HL-60/S4 (cell line): ENCODE data around the gene CLIC1.

Experiments used
- in situ Hi-C: fragments of 300-500 bp; cut with MboI; formaldehyde crosslinking; loops from 2 replicates; pipeline ENCODE4 v1.14.3; 2022; ENCODE audit warnings: low sequenced_read_pairs

CLIC1 gene

DNA sequence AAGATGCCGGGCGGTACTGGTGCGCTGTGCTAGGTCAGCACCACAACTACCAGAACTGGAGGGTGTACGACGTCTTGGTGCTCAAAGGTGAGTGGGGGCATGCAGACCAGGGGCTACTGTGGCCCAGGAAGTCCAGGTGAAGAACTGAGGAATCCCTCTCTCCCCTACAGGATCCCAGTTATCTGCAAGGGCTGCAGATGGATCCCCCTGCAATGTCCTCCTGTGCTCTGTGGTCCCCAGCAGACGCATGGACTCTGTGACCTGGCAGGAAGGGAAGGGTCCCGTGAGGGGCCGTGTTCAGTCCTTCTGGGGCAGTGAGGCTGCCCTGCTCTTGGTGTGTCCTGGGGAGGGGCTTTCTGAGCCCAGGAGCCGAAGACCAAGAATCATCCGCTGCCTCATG lies 28.6 kb downstream of the CLIC1 start:
- in situ Hi-C loops: no loop called here

DNA sequence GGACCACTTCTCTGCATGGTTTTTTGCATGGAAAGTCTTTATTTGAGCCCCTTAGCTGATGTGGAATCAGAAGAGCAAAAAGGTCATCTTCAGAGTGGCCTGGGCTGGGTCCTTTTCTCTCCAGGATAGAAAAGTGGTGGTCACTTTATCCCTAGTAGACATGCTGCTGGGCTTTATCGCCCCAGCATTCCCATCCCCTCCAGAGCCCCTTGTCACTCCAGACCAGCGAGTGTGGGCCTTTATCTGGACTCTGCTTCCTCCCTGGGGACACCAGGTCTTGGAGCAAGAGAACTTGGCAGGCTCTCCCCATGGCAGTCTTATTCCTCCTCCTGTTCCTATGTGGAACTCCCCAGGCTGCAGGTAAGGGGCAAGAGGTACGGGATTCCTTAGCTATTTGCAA lies 29.7 kb downstream of the CLIC1 start, which contains the start of gene LY6G6F:
Gene LY6G6F, plus strand, starts transcription at position 268 of the 400 bp plus-strand sequence. Its CDS starts 41 bp downstream, at position 309.
- in situ Hi-C loops: no loop called here

DNA sequence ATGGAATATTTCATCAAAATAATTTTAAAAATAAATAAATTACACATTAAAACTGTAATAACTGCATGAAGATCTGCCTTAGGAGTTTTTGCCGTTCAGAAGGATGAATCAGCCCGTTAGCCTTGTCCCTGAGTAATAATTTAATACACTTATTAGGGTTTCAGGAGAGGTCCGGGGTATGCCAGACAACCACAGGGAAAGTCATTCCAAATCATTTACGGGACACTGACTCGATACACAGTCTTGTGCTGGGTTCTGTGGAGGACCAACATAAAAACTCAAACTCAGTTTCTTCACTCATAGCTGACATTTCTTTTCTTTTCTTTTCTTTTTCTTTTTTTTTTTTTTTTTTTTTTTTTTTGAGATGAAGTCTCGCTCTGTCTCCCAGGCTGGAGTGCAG lies 30.4 kb downstream of the CLIC1 start:
- in situ Hi-C loops: no loop called here

DNA sequence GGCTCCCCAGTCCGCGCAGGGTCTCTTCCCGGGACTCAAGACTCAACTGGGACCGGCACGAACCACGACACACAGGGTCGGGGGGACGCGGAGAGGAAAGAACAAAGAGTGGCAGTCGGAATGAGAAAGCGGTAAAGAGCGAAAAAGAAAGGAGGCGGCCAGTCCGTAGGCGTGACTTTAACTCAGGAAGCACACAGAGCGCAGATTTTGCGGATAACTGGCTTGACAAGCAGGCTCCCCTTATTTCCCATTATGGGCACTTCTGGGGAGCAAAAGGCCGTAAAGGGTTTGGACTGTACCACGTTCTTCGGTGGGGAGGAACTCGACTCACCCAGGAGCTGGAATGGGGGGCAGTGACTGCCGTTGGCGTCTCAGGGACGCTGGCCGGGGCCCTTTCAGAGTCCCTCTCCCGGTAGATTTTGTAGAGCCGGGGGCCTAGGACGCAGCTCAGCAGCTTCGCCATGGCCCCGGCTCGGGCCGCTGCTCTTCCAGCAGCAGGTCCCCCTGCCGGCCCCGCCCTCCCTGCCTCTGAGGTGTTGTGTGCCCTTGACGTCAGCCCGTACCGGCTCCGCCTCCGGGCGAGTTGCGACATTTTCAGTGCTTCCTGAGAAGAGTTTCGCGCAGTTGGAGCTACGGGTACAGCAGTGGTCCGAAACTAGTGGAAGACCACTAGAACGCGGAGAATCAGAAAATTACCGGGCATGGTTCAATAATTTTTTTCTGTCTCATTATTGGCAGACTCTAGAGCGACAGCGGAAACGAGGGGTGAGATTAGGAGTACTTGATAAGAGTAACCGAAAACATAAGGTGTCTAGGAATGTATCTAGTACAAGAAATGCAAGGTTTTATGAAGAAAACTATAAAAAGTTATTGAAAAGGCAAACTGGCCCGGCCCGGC lies 33.3 kb downstream of the CLIC1 start, which contains the start of gene ABHD16A:
Gene ABHD16A, minus strand, starts transcription at position 506 of the 898 bp plus-strand sequence. Its CDS starts 43 bp downstream, at position 463.
- in situ Hi-C loops: no loop called here

DNA sequence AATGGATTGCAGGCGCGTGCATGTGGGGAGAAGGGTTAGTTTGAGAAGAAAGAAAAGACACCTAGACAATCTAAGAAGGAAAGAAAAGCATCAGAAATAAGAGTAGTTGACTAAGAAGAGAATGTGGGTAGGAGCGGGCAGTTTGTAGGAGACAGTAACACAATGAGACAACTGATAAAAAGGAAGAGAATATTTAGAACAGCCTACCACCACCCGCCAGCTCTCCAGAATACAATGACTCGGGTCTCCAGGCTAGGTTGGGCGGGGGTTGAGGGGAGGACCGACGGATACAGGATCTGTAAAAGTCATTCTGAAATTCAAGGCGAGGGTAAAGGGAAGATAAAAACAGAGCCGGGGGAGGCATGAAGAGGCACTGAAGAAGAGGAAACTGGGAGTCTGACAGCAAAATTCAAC lies 33.9 kb downstream of the CLIC1 start:
- in situ Hi-C loops: no loop called here

DNA sequence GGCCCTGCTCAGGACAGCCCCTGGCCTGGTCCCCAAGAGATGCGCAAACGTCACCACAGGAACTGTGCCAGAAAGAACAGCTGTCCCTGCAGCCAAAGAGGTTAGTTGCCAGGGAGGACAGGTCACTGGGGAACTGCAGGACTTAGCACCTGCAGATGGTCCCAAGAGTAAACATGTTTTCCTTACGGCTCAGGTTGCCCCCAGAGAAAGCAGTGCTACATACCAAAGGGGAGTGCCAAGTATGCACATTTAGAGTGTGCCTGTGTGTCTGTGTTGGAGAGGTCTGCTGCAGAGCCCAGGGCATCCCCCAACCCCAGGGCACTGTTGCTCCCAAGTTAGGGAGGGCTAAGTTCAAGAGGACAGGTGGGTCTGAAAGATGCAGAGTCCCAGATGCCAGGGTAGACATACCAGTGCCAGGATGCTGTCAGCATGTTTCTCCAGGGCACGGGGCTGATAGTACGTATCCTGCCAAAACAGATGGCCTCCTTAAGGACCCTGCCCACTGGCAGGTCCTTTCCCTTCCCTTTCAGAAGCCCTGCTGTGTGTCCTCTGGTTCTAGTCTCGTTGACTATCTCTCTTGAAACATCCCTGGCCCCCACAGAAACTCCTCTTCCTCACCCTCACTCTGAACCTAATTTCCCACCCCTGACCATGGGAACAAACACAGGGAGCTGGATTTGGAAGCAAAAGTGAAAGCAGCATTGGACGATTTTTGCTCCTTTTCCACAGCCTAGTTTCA lies 34.5 kb downstream of the CLIC1 start:
- in situ Hi-C loops: no loop called here

DNA sequence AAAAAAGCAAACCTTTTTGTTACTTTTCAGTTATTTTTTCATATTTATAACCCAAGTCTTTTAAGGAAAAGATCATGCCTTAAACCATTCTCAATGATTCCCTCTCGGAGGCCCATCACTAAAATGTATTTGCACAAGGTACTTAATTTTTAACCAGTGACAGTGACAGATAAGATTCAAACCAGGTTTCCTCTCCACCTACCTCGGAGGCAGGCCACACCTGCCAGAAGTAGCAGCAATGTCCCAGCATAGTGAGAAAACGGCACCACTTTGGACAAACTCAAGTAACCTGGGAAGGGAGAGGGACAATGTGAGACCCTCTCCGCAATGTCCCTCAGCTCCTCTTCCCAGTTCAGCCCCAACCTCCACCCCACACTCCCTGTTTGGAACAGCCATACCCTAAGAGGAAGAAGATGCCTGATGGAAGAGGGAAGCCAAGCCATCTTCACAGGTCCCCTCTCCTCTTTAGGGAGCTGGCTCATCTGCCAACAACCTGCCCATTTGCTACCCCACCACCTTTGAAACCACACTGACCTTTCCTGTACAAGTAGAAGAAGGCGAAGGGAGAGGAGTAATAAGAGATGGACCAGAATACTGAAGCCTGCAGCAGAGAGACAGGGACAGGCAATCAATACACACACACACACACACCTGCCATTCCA lies 35.5 kb downstream of the CLIC1 start:
- in situ Hi-C loops: no loop called here

DNA sequence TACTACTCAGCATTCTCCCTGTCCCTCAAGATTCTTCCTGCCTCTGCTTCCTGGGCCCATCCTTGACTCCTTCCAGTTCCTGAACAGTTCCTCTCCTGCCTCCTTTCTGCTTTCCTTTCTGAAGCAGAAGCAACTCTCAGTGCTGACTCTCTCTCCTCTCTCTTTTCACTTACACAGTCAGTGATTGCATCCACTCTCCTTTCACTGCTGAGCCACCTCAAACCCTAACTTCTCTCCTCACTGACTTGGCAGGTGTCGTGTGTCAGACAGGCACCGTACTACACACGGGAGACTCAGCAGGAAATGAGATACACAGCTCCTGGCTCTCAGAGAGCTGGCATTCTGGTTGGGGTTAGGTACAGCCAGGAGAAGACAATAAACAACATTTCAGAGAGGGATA lies 38.8 kb downstream of the CLIC1 start:
- in situ Hi-C loops: no loop called here

DNA sequence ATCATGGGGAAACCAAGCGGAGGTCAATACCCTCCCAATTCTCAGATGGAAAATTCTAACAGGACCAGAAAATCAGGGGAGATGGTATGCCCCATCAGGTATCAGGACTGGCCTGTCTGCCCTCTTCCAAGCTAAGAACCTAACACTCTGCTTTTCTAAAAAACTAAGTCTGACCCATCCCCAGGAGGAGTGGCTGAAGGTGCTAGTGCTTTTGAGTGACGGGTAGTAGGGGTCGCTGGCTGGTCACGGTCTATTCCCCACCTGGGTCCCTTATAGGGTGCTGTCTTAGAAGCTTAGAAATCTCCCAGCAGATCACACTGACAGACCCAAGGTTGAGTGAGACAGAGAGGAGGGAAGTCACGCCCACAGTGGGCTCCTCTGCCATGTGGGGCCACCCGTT lies 42.8 kb downstream of the CLIC1 start:
- in situ Hi-C loops: no loop called here

DNA sequence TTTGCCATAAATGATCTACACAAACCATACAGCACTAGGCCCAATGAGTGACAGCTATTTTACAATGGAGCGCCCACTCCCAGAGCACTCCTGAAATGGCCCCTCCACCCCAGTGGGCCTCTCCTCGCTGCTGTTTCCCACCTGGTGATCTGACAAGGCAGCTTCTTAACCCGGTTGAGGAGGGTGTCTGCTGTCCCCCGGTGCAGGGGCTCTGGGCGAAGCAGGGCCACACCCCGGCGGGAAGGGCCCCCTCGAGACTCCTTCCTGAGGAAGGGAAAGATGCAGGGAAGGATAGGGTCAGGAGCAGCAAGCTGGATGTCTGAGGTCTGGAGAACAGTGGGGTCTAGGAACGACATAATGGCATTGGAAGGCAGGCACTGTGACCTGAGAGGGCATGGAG lies 43.4 kb downstream of the CLIC1 start:
- in situ Hi-C loops: no loop called here

DNA sequence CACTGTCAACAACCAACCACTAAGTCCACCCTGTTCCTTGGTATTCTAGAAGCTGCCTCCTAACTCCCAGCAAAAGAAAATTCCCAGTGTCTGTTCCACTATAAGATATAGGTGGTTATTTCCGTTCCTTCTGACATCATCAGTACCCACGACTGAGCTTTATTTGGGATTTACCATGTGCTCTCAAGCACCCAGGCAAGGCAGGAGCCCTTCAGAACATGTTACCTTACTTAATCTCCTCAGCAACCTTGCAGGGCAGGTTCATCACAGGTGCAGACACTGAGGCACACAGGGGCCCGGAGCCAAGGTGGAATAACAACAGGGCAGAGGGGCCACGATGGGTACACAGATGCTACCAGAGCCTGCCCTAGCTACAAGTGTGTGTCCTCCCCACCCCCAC lies 44.0 kb downstream of the CLIC1 start:
- in situ Hi-C loops: no loop called here

DNA sequence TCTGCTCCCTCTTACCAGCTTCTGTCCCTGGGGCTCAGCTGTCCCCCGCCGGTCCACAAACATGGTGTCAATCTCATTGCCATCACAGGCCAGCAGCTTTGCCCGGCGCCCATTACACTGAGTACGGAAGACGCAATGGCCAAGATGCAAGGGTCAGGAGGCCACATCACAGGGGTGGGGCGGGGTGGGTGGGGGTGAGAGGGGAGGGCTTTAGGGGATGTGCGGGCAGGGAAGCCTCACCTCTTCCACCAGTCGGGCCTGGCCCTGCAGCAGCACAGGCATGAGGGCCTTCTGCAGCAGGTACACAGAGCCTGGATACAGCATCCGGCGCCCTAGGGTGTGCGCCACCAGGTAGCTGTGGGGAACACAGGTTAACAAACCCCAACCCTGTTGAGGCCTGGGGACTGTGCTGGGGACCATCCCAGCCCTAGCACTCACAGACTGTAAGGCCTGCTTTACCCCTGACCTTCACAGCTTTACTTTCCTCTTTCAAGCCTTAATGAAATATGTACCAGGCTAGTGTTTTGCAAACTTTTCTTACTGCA lies 44.7 kb downstream of the CLIC1 start:
- in situ Hi-C loops: no loop called here

DNA sequence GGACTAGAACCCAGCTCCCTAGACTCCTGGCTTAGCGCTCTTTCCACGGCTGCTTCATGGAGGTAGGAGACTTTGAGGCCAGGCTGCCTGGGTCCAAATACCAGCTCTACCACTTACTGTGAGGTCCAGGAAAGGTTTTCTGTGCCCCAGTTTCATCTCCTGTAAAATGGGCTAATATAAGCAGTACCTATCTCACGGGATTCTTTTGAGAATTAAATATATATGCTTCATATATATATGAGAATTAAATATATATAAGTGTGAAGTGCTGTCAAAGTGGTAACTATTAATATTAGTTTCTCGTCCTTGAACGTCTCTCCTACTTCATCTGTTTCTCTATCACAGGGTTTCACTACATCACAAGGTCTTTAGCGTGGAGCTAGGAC lies 45.3 kb downstream of the CLIC1 start:
- in situ Hi-C loops: no loop called here

DNA sequence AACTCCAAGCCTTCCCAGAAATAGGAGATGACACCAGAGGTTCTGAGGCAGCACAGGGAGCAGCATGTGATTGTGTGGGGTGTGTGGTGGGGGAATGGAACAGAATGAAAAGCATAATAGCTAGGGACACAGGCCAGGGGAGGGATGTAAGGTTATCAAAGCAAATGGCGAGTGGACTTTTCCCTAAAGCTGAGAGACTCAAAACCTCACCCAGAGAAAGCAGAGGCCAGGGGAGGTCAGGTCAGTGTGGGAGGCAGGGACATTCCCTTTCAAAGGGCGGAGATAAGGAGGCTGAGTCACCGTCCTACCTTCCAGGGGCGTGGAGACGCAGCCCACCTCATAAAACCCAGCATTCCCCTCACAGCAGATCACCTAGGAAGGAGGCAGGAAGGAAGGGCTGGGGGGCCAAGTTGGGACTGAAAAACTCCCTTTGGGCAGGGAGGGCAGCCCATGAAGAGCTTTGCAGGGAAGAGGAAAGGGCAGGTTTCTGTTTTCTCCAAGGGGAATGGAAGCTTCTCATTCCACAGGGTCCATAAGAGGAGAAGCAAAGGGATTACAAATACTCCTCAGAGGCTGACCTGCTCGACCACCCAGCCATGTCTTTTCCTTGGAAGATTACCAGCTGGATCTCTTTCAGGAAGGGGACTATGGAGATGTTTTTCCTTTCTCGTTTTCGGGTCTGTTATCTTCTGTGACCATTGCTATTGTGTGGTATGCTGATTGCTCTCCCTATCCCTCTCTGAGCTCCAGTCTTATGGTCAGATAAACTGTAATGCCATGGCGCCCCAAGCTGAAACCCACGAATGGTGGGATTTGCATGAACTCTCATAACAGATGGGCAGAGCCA lies 45.9 kb downstream of the CLIC1 start:
- in situ Hi-C loops: no loop called here

DNA sequence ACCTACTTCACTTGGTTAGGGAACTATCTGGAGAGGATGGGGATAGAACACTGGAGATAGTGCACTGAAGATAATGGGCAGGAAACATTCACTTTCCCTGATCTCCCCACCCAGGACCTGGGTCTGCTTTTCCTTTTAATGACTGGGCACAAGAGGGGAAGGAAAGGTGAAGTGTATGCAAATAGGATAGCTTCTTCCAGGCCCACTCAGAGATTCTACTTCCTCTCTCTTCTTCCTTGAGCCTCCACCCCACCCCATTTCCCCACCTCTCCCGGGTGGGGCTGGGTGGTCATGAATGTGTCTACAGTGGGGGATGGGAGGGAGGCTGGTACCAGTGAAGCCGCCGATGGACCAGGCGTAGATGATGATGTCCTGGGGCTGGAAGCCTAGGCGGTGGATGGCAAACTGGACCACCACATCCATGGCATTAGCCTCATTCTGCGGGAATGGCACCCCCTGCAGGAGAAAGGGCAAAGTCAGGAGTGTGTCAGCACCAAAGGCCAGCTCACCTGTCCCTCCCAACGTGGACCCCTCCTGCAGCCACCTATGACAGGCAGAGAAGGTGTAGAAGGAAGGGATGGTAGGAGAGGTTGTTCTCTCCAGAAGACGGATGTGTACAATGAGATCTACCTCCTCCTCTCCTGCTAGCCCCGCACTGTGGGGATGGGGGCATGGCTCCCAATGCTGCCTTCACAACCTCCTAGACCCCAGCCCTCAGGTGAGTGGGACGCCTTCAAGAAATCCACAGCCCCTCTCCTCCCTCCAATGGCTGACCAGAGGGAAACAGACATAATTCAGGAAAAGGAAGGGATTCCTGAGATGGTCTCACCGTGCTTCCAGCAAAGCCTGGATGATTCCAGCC lies 46.9 kb downstream of the CLIC1 start:
- in situ Hi-C loops: no loop called here

DNA sequence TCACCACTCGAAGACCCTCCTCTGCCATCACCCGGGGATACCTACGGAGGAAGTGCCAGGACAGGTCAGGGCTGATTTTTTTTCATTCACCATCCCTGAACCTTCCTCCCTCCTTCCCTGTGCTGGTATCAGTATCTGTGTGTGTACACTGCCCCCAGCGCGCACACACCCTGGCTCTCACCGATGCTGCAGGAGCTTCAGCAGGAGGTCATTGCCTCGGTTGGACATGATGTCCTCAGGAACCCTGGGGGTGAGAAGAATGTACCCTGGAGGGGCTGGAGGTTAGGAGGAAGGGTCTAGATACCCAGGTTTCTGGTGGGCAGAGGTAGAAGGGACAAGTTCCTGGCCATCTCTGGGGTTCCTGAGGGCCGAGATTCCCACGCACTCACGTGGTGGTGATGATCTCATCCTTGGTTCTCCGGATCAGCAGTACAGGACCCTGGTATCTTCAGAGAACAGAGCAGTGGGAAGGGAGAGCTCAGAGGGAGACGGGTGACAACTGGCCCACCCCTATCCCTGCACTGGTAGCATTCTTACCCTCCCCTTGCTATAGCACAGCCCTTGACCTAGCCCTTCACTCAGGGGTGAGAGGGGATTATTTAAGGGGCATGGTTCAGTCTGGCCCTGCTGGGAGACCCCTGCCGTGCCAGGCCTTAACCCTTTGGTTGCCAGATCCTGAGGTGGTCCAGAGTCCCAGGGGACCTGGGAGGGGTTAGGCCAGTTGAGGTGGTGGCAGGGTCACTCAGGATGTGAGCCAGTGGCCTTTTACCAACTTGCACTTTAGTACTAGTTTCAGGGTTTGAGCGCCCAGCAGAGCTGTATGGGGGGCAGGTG lies 48.3 kb downstream of the CLIC1 start:
- in situ Hi-C loops: no loop called here

DNA sequence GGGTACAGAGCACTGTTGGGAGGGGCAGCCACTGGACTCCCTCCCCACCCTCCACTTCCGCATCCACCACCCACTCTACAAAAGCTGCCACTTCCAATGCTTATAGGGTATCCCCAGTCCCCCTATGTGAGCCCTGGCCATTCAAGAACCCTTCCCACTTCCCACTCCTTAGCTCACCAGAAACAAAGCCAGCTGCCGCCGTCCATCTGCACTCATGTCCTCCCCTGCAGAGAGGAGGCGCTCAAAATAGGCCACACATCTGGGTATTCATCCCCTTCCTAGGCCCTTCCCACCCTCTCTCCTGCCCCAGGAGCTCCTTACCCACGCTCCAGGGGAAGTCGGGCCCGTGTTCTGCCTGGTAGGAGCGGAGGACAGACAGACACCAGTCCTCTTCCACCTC lies 49.0 kb downstream of the CLIC1 start:
- in situ Hi-C loops: no loop called here

DNA sequence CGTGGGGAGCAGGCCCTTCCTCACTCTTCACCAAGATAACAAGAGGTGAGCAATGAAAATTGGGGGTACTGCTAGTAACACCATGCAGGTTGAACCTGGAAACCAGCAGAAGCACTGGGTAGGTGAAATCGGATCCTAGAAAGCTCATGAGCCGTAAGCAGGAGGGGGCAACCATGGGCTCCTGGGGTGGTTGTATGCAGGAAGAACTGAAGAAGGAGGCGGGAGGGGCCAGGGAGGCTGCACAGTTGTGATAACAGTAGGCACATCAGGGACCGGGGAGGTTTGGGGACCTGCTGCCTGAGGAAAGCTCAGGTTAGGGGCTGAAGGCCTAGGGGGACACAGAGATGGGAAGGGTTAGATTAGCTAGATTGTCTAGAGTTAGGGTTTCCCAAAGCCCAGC lies 49.8 kb downstream of the CLIC1 start:
- in situ Hi-C loops: no loop called here
